Measurements from ENCODE around the gene GLYATL1B. TPM values are rescaled to one million over a fixed set of nuclear protein-coding genes. Genes with fewer than 3 reads are reported as not detected.
"Not testable (repeated sequence)": the region's sequence is repeated elsewhere in the genome, so short reads cannot be mapped to it uniquely, and the experiment has no call there.

The GLYATL1B gene
- total RNA-seq, 2 donors from 2014 or later = not detected

DNA sequence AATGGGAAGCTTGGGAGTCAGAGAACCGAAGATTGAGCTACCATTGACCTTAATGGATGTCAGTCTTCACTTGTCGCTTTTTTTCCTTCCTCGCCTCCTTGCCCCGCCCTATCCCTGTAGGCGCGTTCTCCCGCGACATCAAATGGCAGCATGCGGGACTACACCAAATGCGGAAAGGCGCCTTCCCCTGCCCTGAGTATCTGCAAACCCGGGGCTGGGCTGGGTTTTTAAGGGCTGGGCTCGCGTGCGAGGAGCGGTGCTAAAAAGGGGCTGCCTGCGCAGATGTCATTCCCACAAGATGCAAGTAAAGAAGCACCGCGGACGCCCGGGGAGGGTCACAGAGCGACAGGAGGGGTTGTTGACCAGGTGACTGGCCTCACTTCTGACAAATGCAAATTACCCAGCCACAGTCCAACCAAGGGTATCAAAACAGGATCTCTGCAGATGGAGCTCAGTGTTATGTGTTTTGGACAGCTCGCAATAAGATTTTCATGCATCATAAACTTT is 16.2 kb downstream of the GLYATL1B start:
- DNase-seq = peak; percentile 79
- H3K27me3 ChIP-seq = no peaks in the 10 kb centered on the region
- H3K9me3 ChIP-seq = no peaks in the 10 kb centered on the region
- intact Hi-C loops (cut with DNase I) = no loop called here
- peak overlapping the region; percentile 12 for H3K4me3 ChIP-seq
- H3K36me3 ChIP-seq = no peaks in the 10 kb centered on the region
- peak overlapping the region in 1 of 2 donors; percentile 18 for H3K9ac ChIP-seq (ENCODE audit: low read depth in 2 of 2, low read length in 2 of 2)
- peak; percentile 14 for TF ChIP-seq CTCF (IDR thresholded peaks at IDR 0.05)
- peaks cover 5% of the 10 kb centered on the region for H3K4me1 ChIP-seq
- H3K27ac ChIP-seq = no peak overlapping the region

DNA sequence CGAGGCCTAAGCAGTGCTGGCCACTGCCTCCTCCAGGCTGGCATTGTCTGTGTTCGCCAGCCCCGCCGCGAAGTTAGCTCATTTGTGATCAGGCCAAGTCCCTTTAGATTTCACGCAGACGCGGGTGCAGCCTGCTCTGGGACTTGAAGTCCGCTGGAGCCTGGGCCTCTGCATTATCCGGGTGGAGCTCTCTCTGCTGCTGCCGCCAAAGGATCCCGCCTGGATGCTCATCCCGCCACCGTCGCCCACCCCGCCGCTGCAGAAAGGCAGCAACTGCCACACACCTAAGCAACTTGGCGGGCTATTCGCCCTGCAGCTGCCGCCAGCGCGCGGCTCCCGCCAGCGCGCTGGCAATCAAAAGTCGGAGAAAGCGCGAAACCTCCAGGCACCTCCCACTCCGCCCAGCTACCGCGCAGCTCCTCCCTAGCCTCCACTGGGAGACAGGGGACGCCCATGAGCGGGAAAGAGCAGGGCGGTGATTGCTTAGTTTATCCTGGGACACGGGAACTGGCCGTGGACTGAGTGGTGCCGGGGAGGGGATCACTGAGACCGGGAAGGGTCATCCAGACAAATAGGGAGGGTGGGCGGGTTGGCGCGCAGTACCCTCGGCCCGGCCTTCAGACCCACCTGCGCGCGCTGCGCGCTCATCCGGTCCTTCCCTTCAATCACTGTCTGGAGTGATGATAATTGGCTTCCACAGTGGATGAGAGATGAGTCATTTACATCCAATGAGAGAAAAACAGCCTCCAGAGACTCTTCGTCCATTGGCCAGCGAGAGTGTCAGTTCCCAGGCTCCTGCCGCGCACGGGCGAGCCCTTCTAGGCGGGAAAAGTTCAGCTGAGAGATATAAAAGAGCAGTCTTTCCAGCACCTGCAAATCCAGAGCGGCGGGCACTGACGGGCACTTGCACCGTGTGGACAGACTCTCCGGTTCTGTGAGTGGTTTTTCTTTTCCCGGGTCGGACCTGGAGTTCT is 20.5 kb downstream of the GLYATL1B start, which contains the start of gene FAM111B:
TSS of gene FAM111B (plus strand) at position 875 of the 974 bp plus-strand sequence. CDS start 2,389 bp downstream, outside the sequence.
- Histone ChIP-seq H3K36me3 (no peaks in the 10 kb centered on the region), H3K27ac (peak within 1 kb of the TSS; percentile 47), H3K27me3 (no peaks in the 10 kb centered on the region), H3K4me1 (peaks cover 5% of the 10 kb centered on the region), H3K9ac (ENCODE audit: low read depth in 2 of 2, low read length in 2 of 2) (peak within 1 kb of the TSS in 1 of 2 donors; percentile 57), H3K9me3 (no peaks in the 10 kb centered on the region), H3K4me3 (peak within 1 kb of the TSS; percentile 62)
- no peak for TF ChIP-seq CTCF (IDR thresholded peaks at IDR 0.05)
- intact Hi-C loops (cut with DNase I) = no loop called here
- DNase-seq = peak; percentile 93

GRCh38 chr11:59107721-59108120 is 21.6 kb downstream of the GLYATL1B start:
- H3K9ac ChIP-seq (ENCODE audit: low read depth in 2 of 2, low read length in 2 of 2); H3K27me3 ChIP-seq; H3K9me3 ChIP-seq; H3K4me1 ChIP-seq; H3K36me3 ChIP-seq; intact Hi-C loops (cut with DNase I); H3K27ac ChIP-seq: not testable (repeated sequence)
- DNase-seq = peak; percentile 25
- peak overlapping the region; percentile 62 for H3K4me3 ChIP-seq

DNA sequence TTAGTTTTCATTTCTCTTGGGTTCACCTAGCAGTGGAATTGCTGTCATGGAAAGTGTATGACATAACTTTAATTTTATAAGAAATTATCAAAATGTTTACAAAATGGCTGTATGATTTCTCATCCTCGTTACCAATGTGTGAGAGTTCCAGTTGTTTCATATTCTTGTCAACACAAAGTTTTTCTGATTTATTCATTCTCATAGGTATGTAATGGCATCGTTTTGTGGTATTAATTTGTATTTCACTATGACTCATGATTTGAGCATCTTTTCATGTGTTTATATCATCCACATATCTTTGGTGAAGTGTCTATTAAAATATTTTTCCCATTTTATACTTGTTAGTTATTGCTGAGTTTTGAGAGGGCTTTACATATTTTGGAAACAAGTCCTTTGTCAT is 26.4 kb downstream of the GLYATL1B start:
- Histone ChIP-seq H3K36me3 (no peaks in the 10 kb centered on the region), H3K4me1 (no peaks in the 10 kb centered on the region), H3K27ac (no peak overlapping the region), H3K9ac (ENCODE audit: low read depth in 2 of 2, low read length in 2 of 2) (no peak overlapping the region), H3K27me3 (no peaks in the 10 kb centered on the region), H3K4me3 (no peak overlapping the region), H3K9me3 (no peaks in the 10 kb centered on the region)
- intact Hi-C loops (cut with DNase I) = no loop called here
- no peak for TF ChIP-seq CTCF (IDR thresholded peaks at IDR 0.05)
- DNase-seq = no peak

DNA sequence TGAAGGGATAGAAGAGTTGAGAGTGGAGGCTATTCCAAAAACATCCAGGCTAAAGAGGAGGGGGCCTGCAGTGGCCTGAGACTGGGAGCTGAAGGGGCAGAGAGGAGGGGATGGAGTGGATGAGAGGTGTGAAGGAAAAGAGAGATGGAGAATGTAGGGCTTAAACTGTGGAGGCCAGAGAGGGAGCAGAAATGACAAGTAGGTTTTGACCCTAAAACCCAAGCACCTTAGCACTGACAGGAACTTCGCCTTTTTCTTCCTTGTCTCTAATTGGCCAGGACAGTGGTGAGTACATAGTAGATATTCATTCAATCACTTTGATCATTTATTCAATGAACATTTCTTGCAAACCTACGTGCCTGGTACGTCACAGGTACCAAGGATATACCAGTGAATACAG is 28.2 kb downstream of the GLYATL1B start:
- Histone ChIP-seq H3K4me1 (no peaks in the 10 kb centered on the region), H3K9ac (ENCODE audit: low read depth in 2 of 2, low read length in 2 of 2) (no peak overlapping the region), H3K9me3 (no peaks in the 10 kb centered on the region), H3K4me3 (no peak overlapping the region), H3K36me3 (no peaks in the 10 kb centered on the region), H3K27ac (no peak overlapping the region), H3K27me3 (no peaks in the 10 kb centered on the region)
- TF ChIP-seq CTCF (IDR thresholded peaks at IDR 0.05) = no peak
- intact Hi-C loops (cut with DNase I) = no loop called here
- no peak for DNase-seq

- Histone ChIP-seq H3K36me3 (no peaks in the 10 kb centered on the region), H3K9me3 (no peaks in the 10 kb centered on the region), H3K27ac (no peak overlapping the region), H3K4me1 (no peaks in the 10 kb centered on the region), H3K27me3 (no peaks in the 10 kb centered on the region), H3K4me3 (no peak overlapping the region), H3K9ac (ENCODE audit: low read depth in 2 of 2, low read length in 2 of 2) (no peak overlapping the region)
- TF ChIP-seq CTCF (IDR thresholded peaks at IDR 0.05) = no peak
- no peak for DNase-seq
- intact Hi-C loops (cut with DNase I) = no loop called here
Measured at GRCh38 chr11:59115553-59115952, 29.4 kb downstream of the GLYATL1B start.

All from colonic mucosa (tissue), 4 donors.